Ovary (tissue), 9 donors: ENCODE measurements around the gene CTCFL. TPM values are rescaled to one million over a fixed set of nuclear protein-coding genes. Genes with fewer than 3 reads are reported as not detected.

Source experiments
- DNase-seq, 5 donors: peaks; one replicate each; pipeline ENCODE4 v3.0.0-alpha.2; 2019 to 2020
- H3K27ac ChIP-seq, 2 donors: fragments of 200-600 bp; one replicate each; pipeline versions ENCODE4 v1.5.1 to v1.8.0; 2019 to 2022
- H3K27me3 ChIP-seq: fragments of 200-600 bp; one replicate; pipeline ENCODE4 v1.8.0; 2022
- H3K36me3 ChIP-seq: fragments of 200-600 bp; sonication (generic); one replicate; pipeline ENCODE4 v1.5.1; 2019
- H3K4me1 ChIP-seq: one replicate; pipeline ENCODE4 v1.8.1; 2013; ENCODE audit warnings: mild to moderate bottlenecking, moderate library complexity; ENCODE audit not compliant: insufficient read depth
- H3K4me3 ChIP-seq: fragments of 200-600 bp; sonication (generic); one replicate; pipeline ENCODE4 v1.5.1; 2017
- H3K9me3 ChIP-seq, 2 donors: fragments of 200-600 bp in 1 of 2; sonication (generic) in 1 of 2; one replicate each; pipeline versions ENCODE4 v1.5.1 to v1.8.1; 2013 to 2019; ENCODE audit warnings: mild to moderate bottlenecking in 1 of 2, moderate library complexity in 1 of 2
- EP300 ChIP-seq: sonication (generic); formaldehyde crosslinking; IDR thresholded peaks from one replicate; pipeline ENCODE4 v1.6.1; 2017; ENCODE audit warnings: antibody characterized with exemption
- POLR2A ChIP-seq: fragments of 450-650 bp; IDR thresholded peaks from one replicate; pipeline ENCODE4 v1.6.1; 2017; ENCODE audit warnings: antibody characterized with exemption, mild to moderate bottlenecking, moderate library complexity
- WGBS, 3 donors: extraction: QIAGEN DNeasy Blood & Tissue Kit in 1 of 3; methylation state at CpG; one replicate each; pipeline versions ENCODE4 v1.1.5 to v1.1.7; 2013 to 2017; 5-methylcytosine and 5-hydroxymethylcytosine counted together
- intact Hi-C, 4 donors: fragments of 100-400 bp; cut with DNase I; formaldehyde crosslinking; loops; one replicate each; pipeline versions ENCODE4 v1.11.0 to v1.15.1; 2022 to 2023
- polyA plus RNA-seq, 2 donors: library from polyadenylated mRNA; stranded (reverse); fragments of 200-250 nt in 1 of 2; fragments of 350-450 nt in 1 of 2; fragmentation: Illumina TruSeq in 1 of 2; extraction: RNeasy Lipid Tissue Mini Kit (QIAGEN cat#74804) in 1 of 2; gene quantifications; one replicate each; pipeline ENCODE4 v1.2.3, GENCODE V29; 2013 to 2014
- total RNA-seq, 7 donors: library from RNA; depleted of rRNA in 2 of 7; stranded (reverse); fragments of >200 nt in 2 of 7; fragmentation: NEBNext Ultra II Directional in 3 of 7; extraction: Animal tissue kit (Norgen Biotek cat#: 25700) in 3 of 7; gene quantifications; one replicate each; pipeline versions ENCODE4 v1.1.0 to v1.2.4, GENCODE V29; 2016 to 2023
- TF ChIP-seq, protein P1 (sequence below), 3 donors: fragments of 450-650 bp in 2 of 3; fragments of 200-600 bp in 1 of 3; IDR thresholded peaks; one replicate each; pipeline versions ENCODE4 v1.5.1 to v1.8.0; 2016 to 2022; ENCODE audit warnings: antibody characterized with exemption in 3 of 3, mild to moderate bottlenecking in 1 of 3
- donor health status: DM: no; HTN: no; CAD: no; lungs with moderate emphysema.
- donor health status: DM: no; HTN: no; CAD: no.
- donor health status: Bipolar disorder and iron deficiency.
- donor health status: DM: yes; HTN: yes; CAD: no.
- donor health status: DM: no; HTN: no; CAD: no.
- donor health status: DM: yes; HTN: yes; CAD: no.

Gene CTCFL
- total and polyA plus RNA-seq, 9 donors = 0.01 to 0.92 (median 0.17) TPM; not detected in 5

DNA sequence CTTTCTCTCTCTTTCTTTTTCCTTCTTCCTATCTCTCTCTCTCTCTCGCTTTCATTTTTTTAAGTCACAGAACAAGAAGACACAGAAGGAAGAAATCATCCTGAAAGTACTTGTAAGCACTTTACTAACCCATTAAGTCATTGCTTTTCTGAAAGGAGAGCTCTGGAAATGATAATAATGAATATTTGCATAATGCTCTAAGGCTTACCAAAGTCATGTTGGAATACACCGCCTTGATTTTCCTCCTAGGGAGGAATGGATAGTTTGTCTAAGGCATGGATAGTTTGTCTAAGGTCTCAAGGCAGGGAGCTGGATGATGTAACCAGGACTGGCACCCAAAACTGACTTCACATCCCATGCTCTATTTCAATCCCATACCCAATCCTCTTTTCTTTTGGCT is 12.9 kb upstream of the CTCFL start:
- H3K27ac ChIP-seq = no peak overlapping the region
- WGBS, 3 donors = 86 to 92% (median 86%) methylated on average over 2 of the region's 2 CpGs
- no peak overlapping the region for H3K4me3 ChIP-seq
- no peaks in the 10 kb centered on the region for H3K27me3 ChIP-seq
- TF ChIP-seq, protein P1, sequence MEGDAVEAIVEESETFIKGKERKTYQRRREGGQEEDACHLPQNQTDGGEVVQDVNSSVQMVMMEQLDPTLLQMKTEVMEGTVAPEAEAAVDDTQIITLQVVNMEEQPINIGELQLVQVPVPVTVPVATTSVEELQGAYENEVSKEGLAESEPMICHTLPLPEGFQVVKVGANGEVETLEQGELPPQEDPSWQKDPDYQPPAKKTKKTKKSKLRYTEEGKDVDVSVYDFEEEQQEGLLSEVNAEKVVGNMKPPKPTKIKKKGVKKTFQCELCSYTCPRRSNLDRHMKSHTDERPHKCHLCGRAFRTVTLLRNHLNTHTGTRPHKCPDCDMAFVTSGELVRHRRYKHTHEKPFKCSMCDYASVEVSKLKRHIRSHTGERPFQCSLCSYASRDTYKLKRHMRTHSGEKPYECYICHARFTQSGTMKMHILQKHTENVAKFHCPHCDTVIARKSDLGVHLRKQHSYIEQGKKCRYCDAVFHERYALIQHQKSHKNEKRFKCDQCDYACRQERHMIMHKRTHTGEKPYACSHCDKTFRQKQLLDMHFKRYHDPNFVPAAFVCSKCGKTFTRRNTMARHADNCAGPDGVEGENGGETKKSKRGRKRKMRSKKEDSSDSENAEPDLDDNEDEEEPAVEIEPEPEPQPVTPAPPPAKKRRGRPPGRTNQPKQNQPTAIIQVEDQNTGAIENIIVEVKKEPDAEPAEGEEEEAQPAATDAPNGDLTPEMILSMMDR (IDR thresholded peaks at IDR 0.05) = no peak
- TF ChIP-seq EP300 (no peak), POLR2A (no peak)
- intact Hi-C loops = no loop called here
- H3K9me3 ChIP-seq = peaks cover 0 to 10% of the 10 kb centered on the region in 2 donors
- H3K4me1 ChIP-seq = no peaks in the 10 kb centered on the region
- DNase-seq = no peak
- H3K36me3 ChIP-seq = no peaks in the 10 kb centered on the region

DNA sequence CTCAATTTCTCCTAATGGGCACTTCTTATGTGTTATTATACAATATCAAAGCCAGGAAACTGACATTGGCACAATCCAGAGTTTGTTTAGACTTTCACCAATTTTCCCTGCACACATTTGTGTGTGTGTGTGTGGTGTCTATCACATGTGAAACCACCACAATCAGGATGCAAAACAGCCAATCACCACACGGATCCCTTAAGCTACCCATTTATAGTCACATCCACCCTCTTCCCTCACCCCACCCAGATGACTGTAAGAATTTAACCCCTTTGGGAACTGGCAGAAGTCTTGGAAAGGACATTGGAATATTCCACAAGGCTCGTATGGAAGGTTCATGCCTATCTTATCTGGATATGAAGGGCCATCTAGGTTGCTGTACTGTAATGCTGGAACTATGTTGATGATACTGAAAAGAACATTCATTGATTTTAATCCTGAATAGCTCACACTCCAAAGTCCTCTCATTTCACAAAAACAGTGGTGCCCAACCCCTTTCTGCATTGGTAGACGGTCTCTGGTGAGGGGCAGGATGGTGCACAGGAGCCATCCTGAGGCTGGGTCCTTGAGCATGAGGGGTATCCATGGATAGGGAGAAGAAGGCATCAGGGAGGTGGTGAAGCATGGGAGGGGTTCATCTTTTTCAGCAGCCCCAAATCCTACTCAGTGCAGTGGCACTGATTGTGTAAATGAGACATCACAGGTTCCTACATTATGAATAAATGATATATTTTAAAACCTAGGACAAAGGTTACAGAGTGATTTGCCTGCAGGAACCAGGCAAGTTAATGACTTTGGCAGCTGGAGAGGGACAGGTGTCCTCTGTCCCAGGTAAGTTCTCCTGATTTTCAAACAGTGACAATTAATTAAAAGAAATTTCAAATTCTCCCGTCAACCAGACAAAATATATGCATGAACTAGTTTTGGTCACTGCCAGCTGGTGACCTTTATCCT is 12.1 kb upstream of the CTCFL start:
- Histone ChIP-seq H3K4me1 (no peaks in the 10 kb centered on the region), H3K4me3 (no peak overlapping the region), H3K36me3 (no peaks in the 10 kb centered on the region), H3K27ac (no peak overlapping the region), H3K27me3 (no peaks in the 10 kb centered on the region), H3K9me3 (peaks cover 0 to 10% of the 10 kb centered on the region in 2 donors)
- intact Hi-C loops = no loop called here
- DNase-seq = no peak
- 67 to 75% (median 71%) methylated on average over 4 of the region's 4 CpGs for WGBS, 3 donors
- no peak for TF ChIP-seq EP300
- TF ChIP-seq, protein P1 (IDR thresholded peaks at IDR 0.05) = no peak
- no peak for TF ChIP-seq POLR2A

DNA sequence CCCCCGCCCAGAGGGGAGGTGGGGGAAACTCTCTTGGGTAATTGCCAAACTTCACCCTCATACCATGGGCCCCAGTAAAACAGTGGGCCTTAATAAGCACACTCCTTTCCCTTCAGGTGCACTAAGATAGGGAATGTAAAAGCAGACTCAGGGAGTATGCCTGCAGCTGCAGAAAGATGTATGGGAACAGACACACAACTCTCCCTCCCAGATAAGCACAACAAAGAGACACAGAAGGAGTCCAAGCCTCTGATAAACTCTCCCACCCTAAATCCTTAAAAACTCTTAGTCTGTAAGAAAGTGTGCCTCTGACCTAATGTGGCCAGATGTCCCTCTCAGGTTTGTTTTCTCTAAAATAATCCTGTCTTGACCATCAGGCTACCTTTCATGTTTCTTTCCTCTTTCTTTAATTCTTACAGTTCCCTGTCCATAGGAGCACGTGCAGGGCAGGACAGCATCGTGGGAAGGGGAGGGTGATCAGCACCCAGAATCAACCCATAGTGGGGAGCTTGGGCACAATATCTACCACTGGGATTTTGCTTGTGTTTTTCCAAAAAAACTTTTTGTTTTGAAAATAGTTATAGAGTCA is 11.3 kb upstream of the CTCFL start:
- no peak for DNase-seq
- 49 to 51% (median 50%) methylated on average over 3 of the region's 3 CpGs for WGBS, 3 donors
- Histone ChIP-seq H3K27ac (no peak overlapping the region), H3K4me1 (no peaks in the 10 kb centered on the region), H3K36me3 (no peaks in the 10 kb centered on the region), H3K4me3 (no peak overlapping the region), H3K27me3 (no peaks in the 10 kb centered on the region), H3K9me3 (peaks cover 0 to 10% of the 10 kb centered on the region in 2 donors)
- no peak for TF ChIP-seq POLR2A
- TF ChIP-seq, protein P1 (IDR thresholded peaks at IDR 0.05) = no peak
- no peak for TF ChIP-seq EP300
- intact Hi-C loops = no loop called here

DNA sequence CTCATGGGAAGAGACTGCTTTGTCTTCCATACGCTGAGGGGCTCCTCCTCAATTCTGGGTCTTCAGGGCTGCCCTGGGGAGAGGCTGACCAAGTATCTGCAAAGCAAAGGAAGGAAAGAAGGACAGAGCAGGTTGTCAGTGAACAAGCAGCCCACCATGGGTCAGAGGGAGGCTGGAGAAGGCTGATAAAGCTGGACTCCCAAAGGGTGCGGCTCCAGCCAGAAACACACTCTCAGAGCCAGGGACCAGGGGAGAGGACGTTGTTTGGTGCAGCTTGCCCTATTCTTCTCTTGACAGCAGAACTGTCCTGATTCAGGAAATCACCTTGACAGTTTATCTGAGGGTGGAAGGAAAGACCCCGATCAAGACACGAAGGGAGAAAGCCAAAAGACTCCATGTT is 10.4 kb upstream of the CTCFL start:
- Histone ChIP-seq H3K36me3 (no peaks in the 10 kb centered on the region), H3K27ac (no peak overlapping the region), H3K4me1 (no peaks in the 10 kb centered on the region), H3K27me3 (no peaks in the 10 kb centered on the region), H3K9me3 (peaks cover 0 to 10% of the 10 kb centered on the region in 2 donors), H3K4me3 (no peak overlapping the region)
- intact Hi-C loops = no loop called here
- DNase-seq = no peak
- TF ChIP-seq POLR2A (no peak), EP300 (no peak)
- TF ChIP-seq, protein P1 (IDR thresholded peaks at IDR 0.05) = no peak
- WGBS, 3 donors = 73 to 75% (median 74%) methylated on average over 5 of the region's 5 CpGs
